Measurements from ENCODE around the gene ATG4B. TPM values are rescaled to one million over a fixed set of nuclear protein-coding genes. Genes with fewer than 3 reads are reported as not detected.
"Not testable (repeated sequence)": the region's sequence is repeated elsewhere in the genome, so short reads cannot be mapped to it uniquely, and the experiment has no call there.

The ATG4B gene
- total RNA-seq, 1 experiment from 2014 or later: 80.9 TPM

GRCh38 chr2:241656190-241656741 lies 18.8 kb downstream of the ATG4B start:
- H3K4me1 ChIP-seq (replicated peaks): no peaks in the 10 kb centered on the region
- H3K27me3 ChIP-seq (replicated peaks): no peaks in the 10 kb centered on the region
- no peak overlapping the region for H3K4me3 ChIP-seq
- no peaks in the 10 kb centered on the region for H3K9me3 ChIP-seq (replicated peaks)
- H3K36me3 ChIP-seq: peaks cover 86% of the 10 kb centered on the region
- no peak overlapping the region for H3K27ac ChIP-seq
- no peak for DNase-seq (ENCODE audit: low read depth in 1 of 2, low spot score in 2 of 2)

DNA sequence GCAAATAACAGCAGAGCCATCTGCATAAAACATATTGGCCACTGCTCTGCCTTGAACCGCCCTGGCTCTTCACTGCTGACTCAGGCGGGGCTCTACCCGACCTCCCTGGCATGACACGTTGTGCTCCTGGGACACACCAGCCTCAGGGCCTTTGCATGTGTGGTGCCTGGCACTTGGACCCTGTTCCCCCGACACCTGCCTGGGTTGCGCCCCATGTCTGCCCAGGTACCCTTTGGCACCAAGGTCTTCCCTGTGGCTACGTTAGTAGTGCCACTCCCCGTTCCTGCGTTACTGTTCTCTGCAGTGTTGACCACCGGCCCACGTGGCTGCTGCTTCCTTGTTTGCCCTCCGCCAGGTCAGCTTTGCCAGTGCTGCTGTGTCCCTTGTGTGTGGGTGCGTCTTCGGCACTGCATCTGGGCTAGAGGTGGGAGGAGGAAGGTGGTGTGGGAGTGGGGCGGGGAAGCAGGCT lies 20.3 kb downstream of the ATG4B start:
- DNase-seq (ENCODE audit: low read depth in 1 of 2, low spot score in 2 of 2): no peak
- no peaks in the 10 kb centered on the region for H3K27me3 ChIP-seq (replicated peaks)
- H3K4me1 ChIP-seq (replicated peaks): no peaks in the 10 kb centered on the region
- H3K27ac ChIP-seq: no peak overlapping the region
- H3K36me3 ChIP-seq: peaks cover 70% of the 10 kb centered on the region
- H3K4me3 ChIP-seq: no peak overlapping the region
- no peaks in the 10 kb centered on the region for H3K9me3 ChIP-seq (replicated peaks)

DNA sequence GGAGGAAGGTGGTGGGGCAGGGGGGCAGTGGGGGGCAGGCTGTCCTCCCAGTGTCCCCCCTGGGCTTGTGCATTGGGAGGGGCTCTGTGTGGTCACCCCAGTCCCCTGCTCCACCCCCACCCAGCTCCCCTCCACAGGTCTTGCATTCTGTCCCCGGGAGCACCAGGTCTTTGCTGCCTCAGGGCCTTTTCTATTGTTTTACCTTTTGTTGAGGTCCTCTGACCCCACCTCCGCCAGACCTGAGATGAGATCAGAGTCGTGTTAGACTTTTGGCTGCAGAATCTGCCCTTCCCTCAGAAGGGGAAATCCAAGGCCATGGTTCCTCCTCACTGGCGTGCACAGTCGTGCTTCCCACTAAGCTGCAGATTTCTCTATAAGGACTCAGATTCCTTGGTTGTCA lies 20.8 kb downstream of the ATG4B start:
- Histone ChIP-seq H3K36me3 (peaks cover 65% of the 10 kb centered on the region), H3K4me1 (replicated peaks) (no peaks in the 10 kb centered on the region), H3K27ac (no peak overlapping the region), H3K4me3 (no peak overlapping the region), H3K27me3 (replicated peaks) (no peaks in the 10 kb centered on the region), H3K9me3 (replicated peaks) (no peaks in the 10 kb centered on the region)
- no peak for DNase-seq (ENCODE audit: low read depth in 1 of 2, low spot score in 2 of 2)

DNA sequence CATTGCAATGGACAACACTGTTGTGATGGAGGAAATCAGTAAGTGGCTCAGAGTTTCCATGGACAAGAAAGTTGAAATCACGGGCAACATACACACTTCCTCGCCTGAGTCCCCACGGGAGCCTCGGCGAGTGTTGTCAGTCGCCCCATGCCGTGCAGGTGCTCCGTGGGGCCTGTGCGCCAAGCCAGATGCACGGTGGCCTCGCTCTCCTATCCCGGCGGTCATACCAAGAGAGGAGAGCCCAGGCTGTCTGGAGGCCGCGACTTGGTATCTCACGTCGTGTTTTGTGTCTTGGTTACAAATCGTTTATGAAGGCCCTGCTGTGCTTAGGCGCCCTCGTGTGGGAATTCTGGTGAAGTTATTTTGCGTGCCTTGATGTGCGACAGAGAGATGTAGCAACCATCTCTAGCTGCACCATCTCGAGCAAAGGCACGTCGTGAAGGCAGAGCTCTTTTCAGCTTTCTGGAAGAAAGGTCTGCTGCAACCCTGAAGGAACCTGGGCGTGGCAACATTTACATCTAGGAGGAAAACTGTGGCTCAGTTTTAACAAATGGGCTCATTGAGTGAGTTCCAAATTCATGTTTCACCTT lies 21.8 kb downstream of the ATG4B start:
- peak; percentile 59 to 68 for DNase-seq (ENCODE audit: low read depth in 1 of 2, low spot score in 2 of 2)
- no peaks in the 10 kb centered on the region for H3K9me3 ChIP-seq (replicated peaks)
- H3K4me3 ChIP-seq: no peak overlapping the region
- H3K27ac ChIP-seq: no peak overlapping the region
- H3K4me1 ChIP-seq (replicated peaks): peaks cover under 1% of the 10 kb centered on the region; the same call in 1 of the 2 replicates
- peaks cover 62% of the 10 kb centered on the region for H3K36me3 ChIP-seq
- H3K27me3 ChIP-seq (replicated peaks): no peaks in the 10 kb centered on the region

DNA sequence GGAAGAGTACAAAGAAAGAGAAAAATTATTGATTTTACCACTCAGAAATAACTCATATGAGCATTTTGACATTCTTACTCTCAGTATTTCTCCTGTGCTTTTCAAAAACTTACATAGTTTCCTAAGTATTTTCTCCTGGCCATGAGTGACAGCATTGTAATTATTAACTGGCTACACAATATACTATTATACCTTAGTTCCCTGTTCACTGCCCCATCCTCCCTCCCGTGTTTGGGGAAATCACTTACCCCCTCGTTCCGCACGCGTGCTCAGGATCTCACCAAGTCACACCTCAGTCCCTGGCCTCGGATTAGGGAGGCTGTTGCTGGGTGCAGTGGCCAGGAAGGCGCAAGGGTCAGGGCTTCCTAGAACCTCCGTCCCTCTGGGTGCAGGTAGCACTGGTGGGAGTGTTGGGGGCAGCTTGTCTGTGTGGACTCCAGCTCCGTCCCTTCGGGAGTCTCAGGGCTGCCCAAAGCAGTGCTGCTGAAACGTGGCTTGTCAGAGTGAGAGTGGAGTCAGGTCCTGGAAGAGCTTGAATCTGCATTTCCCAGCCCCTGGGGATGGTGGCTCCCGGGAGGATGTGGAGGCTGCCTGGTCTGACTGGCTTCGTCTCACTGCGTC lies 23.2 kb downstream of the ATG4B start:
- no peaks in the 10 kb centered on the region for H3K9me3 ChIP-seq (replicated peaks)
- H3K27me3 ChIP-seq (replicated peaks): no peaks in the 10 kb centered on the region
- peaks cover 47% of the 10 kb centered on the region for H3K36me3 ChIP-seq
- peaks cover 14% of the 10 kb centered on the region for H3K4me1 ChIP-seq (replicated peaks)
- H3K4me3 ChIP-seq: no peak overlapping the region
- no peak overlapping the region for H3K27ac ChIP-seq
- no peak for DNase-seq (ENCODE audit: low read depth in 1 of 2, low spot score in 2 of 2)

DNA sequence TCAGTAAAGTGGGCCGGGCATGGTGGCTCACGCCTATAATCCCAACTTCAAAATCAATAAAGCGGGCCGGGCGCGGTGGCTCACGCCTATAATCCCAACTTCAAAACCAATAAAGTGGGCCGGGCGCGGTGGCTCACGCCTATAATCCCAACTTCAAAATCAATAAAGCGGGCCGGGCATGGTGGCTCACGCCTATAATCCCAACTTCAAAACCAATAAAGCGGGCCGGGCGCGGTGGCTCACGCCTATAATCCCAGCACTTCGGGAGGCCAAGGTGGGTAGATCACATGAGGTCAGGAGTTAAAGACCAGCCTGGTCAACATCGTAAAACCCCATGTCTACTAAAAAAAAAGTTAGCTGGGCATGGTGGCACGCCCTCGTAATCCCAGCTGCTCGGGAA lies 25.2 kb downstream of the ATG4B start:
- H3K4me1 ChIP-seq (replicated peaks): peaks cover 17% of the 10 kb centered on the region
- not testable (repeated sequence) for H3K27me3 ChIP-seq (replicated peaks)

DNA sequence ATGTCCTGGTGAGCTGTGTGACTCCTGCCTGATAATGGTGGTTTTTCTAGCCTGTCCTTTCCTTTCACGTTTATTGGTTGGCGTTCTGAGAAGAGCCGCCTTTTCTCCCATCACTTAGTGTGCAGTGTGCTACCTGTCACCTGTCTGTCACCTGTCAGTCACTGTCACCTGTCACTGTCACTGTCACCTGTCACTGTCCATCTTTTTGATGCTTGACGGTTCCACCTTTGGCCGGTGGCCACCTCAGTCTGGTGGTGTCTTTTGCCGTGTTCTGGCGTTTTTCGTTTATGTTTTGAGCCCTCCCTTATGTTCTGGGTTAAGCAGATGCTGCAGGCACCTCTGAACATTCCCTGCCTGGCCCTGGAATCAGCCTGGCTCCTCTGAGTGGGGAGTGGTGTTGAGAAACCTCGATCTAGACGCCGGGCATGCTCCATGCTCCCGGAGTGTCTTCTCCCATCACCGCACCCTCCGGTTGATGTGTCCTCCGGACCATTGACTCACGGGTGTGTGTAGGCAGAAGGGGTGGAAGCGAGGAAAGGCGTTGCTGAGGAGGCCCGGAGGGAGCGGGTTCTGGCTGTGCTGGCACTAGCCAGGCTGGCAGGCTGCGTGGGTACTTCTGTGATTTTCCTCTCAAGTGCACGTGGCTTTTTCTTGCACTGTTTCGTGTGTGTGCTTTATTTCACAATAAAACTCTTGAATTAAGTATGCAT lies 28.4 kb downstream of the ATG4B start:
- no peaks in the 10 kb centered on the region for H3K9me3 ChIP-seq (replicated peaks)
- H3K27ac ChIP-seq: peak overlapping the region; percentile 92; the same call in 1 of the 2 replicates
- no peak overlapping the region; the same call in 1 of the 2 replicates for H3K4me3 ChIP-seq
- no peak for DNase-seq (ENCODE audit: low read depth in 1 of 2, low spot score in 2 of 2)
- H3K4me1 ChIP-seq (replicated peaks): peaks cover 17% of the 10 kb centered on the region
- H3K27me3 ChIP-seq (replicated peaks): no peaks in the 10 kb centered on the region
- H3K36me3 ChIP-seq: peaks cover 47% of the 10 kb centered on the region

More for the DNA sequence above, 25.2 kb downstream of the ATG4B start:
- H3K36me3 ChIP-seq: peaks cover 44% of the 10 kb centered on the region
- not testable (repeated sequence) for H3K27ac ChIP-seq; DNase-seq (ENCODE audit: low read depth in 1 of 2, low spot score in 2 of 2); H3K4me3 ChIP-seq; H3K9me3 ChIP-seq (replicated peaks)

- no peaks in the 10 kb centered on the region for H3K27me3 ChIP-seq (replicated peaks)
- no peak overlapping the region for H3K4me3 ChIP-seq
- no peak for DNase-seq (ENCODE audit: low read depth in 1 of 2, low spot score in 2 of 2)
- H3K4me1 ChIP-seq (replicated peaks): peaks cover 17% of the 10 kb centered on the region
- no peak overlapping the region for H3K27ac ChIP-seq
- H3K36me3 ChIP-seq: peaks cover 53% of the 10 kb centered on the region
- H3K9me3 ChIP-seq (replicated peaks): no peaks in the 10 kb centered on the region
These were observed 29.3 kb downstream of the ATG4B start for GRCh38 chr2:241666627-241667400.

GRCh38 chr2:241668354-241668753 lies 30.9 kb downstream of the ATG4B start:
- no peaks in the 10 kb centered on the region for H3K27me3 ChIP-seq (replicated peaks)
- no peak for DNase-seq (ENCODE audit: low read depth in 1 of 2, low spot score in 2 of 2)
- peaks cover 69% of the 10 kb centered on the region for H3K36me3 ChIP-seq
- no peaks in the 10 kb centered on the region for H3K9me3 ChIP-seq (replicated peaks)
- H3K4me3 ChIP-seq: no peak overlapping the region
- peaks cover 17% of the 10 kb centered on the region for H3K4me1 ChIP-seq (replicated peaks)
- H3K27ac ChIP-seq: no peak overlapping the region

GRCh38 chr2:241668839-241669238 lies 31.3 kb downstream of the ATG4B start:
- H3K9me3 ChIP-seq (replicated peaks): no peaks in the 10 kb centered on the region
- H3K27me3 ChIP-seq (replicated peaks): no peaks in the 10 kb centered on the region
- H3K4me3 ChIP-seq: no peak overlapping the region
- H3K27ac ChIP-seq: no peak overlapping the region
- peaks cover 17% of the 10 kb centered on the region for H3K4me1 ChIP-seq (replicated peaks)
- DNase-seq (ENCODE audit: low read depth in 1 of 2, low spot score in 2 of 2): no peak
- peaks cover 69% of the 10 kb centered on the region for H3K36me3 ChIP-seq

DNA sequence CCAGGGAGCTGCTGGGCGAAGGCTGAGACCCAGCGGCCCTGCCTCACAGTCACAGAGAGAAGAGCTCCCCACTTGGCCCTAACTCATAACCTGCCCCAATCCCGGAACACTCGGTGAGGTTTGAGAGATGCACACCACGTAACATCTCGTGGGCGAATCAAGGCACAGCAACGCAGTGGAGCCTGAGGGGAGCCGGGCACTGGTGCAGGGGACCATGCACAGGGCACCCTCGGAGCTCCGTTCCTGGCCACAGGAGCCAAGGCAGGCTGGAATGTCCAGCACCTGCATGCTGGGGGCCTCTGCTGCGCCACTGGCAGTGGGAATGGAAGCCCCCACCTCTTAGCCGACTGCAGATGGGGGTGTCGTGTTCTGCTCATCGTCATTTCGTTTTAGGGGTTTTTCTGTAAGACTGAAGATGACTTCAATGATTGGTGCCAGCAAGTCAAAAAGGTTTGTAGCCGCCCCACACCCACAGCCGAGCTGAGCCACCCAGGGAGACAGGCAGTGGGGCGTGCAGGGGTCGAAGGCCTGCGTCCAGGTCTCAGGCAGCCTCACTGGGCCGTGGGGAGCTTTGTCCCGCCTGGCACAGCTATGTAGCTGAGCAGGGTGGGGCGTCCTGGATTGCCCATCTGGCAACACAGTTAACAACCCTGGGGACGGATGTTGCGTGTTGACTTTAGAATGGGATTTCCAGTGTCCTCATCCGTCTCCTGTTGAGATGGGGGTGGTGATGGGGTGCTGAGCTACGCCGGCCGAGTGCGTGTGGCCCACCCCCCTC lies 33.0 kb downstream of the ATG4B start:
- Histone ChIP-seq H3K27me3 (replicated peaks) (no peaks in the 10 kb centered on the region), H3K4me3 (no peak overlapping the region), H3K27ac (no peak overlapping the region), H3K9me3 (replicated peaks) (no peaks in the 10 kb centered on the region), H3K4me1 (replicated peaks) (peaks cover 5% of the 10 kb centered on the region), H3K36me3 (peaks cover 78% of the 10 kb centered on the region)
- no peak for DNase-seq (ENCODE audit: low read depth in 1 of 2, low spot score in 2 of 2)

- no peaks in the 10 kb centered on the region for H3K9me3 ChIP-seq (replicated peaks)
- H3K36me3 ChIP-seq: peaks cover 85% of the 10 kb centered on the region
- no peak for DNase-seq (ENCODE audit: low read depth in 1 of 2, low spot score in 2 of 2)
These were observed 34.2 kb downstream of the ATG4B start for GRCh38 chr2:241671457-241672240.

More at GRCh38 chr2:241671457-241672240, 34.2 kb downstream of the ATG4B start:
- H3K4me3 ChIP-seq: no peak overlapping the region
- H3K4me1 ChIP-seq (replicated peaks): no peaks in the 10 kb centered on the region
- no peaks in the 10 kb centered on the region for H3K27me3 ChIP-seq (replicated peaks)
- no peak overlapping the region for H3K27ac ChIP-seq
